GM21717 (cell line): Measurements from ENCODE around the gene FOXP3.
"Not testable (repeated sequence)": the region's sequence is repeated elsewhere in the genome, so short reads cannot be mapped to it uniquely, and the experiment has no call there.

Experiments
- ATAC-seq: cut with Tn5 transposase; IDR thresholded peaks from one replicate; pipeline ENCODE4 v1.9.1; 2021; ENCODE audit warnings: mild to moderate bottlenecking, moderate library complexity; ENCODE audit not compliant: unreplicated experiment

The FOXP3 gene

GRCh38 chrX:49264460-49264859, at the start of gene FOXP3:
FOXP3 (minus strand) TSS chrX:49264710; CDS start chrX:49258505, 6,205 bp downstream.
- ATAC-seq, result no peak

GRCh38 chrX:49312176-49312575, 47.7 kb upstream of the FOXP3 start:
- ATAC-seq, result no peak

GRCh38 chrX:49310371-49310770, 45.9 kb upstream of the FOXP3 start:
- ATAC-seq, result no peak

- ATAC-seq, result no peak
Observed at GRCh38 chrX:49309401-49309981, 45.0 kb upstream of the FOXP3 start.

GRCh38 chrX:49308604-49309269, 44.2 kb upstream of the FOXP3 start:
- ATAC-seq, result no peak

GRCh38 chrX:49307775-49308174, 43.3 kb upstream of the FOXP3 start:
- ATAC-seq, result not testable (repeated sequence)

- ATAC-seq, result no peak
Observed at GRCh38 chrX:49303346-49303745, 38.8 kb upstream of the FOXP3 start, which contains the start of gene GAGE10. GAGE10 (plus strand) TSS chrX:49303646; CDS start chrX:49304860, 1,214 bp downstream.

GRCh38 chrX:49300703-49301102, 36.2 kb upstream of the FOXP3 start:
- ATAC-seq, result no peak

- not testable (repeated sequence) for ATAC-seq
Observed at GRCh38 chrX:49299293-49299692, 34.8 kb upstream of the FOXP3 start.

- ATAC-seq, result no peak
Observed at GRCh38 chrX:49292400-49293362, 28.2 kb upstream of the FOXP3 start.

GRCh38 chrX:49291615-49292337, 27.3 kb upstream of the FOXP3 start:
- peak; percentile 66 for ATAC-seq

GRCh38 chrX:49290215-49290614, 25.7 kb upstream of the FOXP3 start:
- ATAC-seq, result no peak

GRCh38 chrX:49287665-49288064, 23.2 kb upstream of the FOXP3 start:
- no peak for ATAC-seq

- no peak for ATAC-seq
Observed at GRCh38 chrX:49286581-49286980, 22.1 kb upstream of the FOXP3 start.

GRCh38 chrX:49286136-49286535, 21.6 kb upstream of the FOXP3 start:
- no peak for ATAC-seq

- ATAC-seq, result no peak
Observed at GRCh38 chrX:49284212-49284611, 19.7 kb upstream of the FOXP3 start.

- ATAC-seq, result no peak
Observed at GRCh38 chrX:49282647-49283011, 18.1 kb upstream of the FOXP3 start.

GRCh38 chrX:49278081-49278480, 13.6 kb upstream of the FOXP3 start:
- no peak for ATAC-seq

- no peak for ATAC-seq
Observed at GRCh38 chrX:49277535-49277830, 13.0 kb upstream of the FOXP3 start.

- no peak for ATAC-seq
Observed at GRCh38 chrX:49276671-49277534, 12.4 kb upstream of the FOXP3 start.
